Ovary (tissue), 3 donors: Measurements from ENCODE around the gene ANKH.

Experiments
- EP300 ChIP-seq: sonication (generic); formaldehyde crosslinking; IDR thresholded peaks from one replicate; pipeline ENCODE4 v1.6.1; 2017; ENCODE audit warnings: antibody characterized with exemption
- POLR2A ChIP-seq: fragments of 450-650 bp; IDR thresholded peaks from one replicate; pipeline ENCODE4 v1.6.1; 2017; ENCODE audit warnings: antibody characterized with exemption, mild to moderate bottlenecking, moderate library complexity
- TF ChIP-seq, protein P1 (sequence below), 3 donors: fragments of 450-650 bp in 2 of 3; fragments of 200-600 bp in 1 of 3; IDR thresholded peaks; one replicate each; pipeline versions ENCODE4 v1.5.1 to v1.8.0; 2016 to 2022; ENCODE audit warnings: antibody characterized with exemption in 3 of 3, mild to moderate bottlenecking in 1 of 3
- donor health status: DM: no; HTN: no; CAD: no.

- TF ChIP-seq, protein P1, sequence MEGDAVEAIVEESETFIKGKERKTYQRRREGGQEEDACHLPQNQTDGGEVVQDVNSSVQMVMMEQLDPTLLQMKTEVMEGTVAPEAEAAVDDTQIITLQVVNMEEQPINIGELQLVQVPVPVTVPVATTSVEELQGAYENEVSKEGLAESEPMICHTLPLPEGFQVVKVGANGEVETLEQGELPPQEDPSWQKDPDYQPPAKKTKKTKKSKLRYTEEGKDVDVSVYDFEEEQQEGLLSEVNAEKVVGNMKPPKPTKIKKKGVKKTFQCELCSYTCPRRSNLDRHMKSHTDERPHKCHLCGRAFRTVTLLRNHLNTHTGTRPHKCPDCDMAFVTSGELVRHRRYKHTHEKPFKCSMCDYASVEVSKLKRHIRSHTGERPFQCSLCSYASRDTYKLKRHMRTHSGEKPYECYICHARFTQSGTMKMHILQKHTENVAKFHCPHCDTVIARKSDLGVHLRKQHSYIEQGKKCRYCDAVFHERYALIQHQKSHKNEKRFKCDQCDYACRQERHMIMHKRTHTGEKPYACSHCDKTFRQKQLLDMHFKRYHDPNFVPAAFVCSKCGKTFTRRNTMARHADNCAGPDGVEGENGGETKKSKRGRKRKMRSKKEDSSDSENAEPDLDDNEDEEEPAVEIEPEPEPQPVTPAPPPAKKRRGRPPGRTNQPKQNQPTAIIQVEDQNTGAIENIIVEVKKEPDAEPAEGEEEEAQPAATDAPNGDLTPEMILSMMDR (IDR thresholded peaks at IDR 0.05), result no peak
- TF ChIP-seq POLR2A (no peak), EP300 (no peak)
Measured at GRCh38 chr5:14777932-14778791, 93.4 kb downstream of the ANKH start.
